Cardiac muscle cell (in vitro differentiated cells and primary cell): ENCODE data around the gene MTUS2. TPM values are rescaled to one million over a fixed set of nuclear protein-coding genes. Genes with fewer than 3 reads are reported as not detected.

Experiments
- DNase-seq, 2 donors: peaks; one replicate each; pipeline versions ENCODE4 v3.0.0 to v3.0.0-alpha.2; 2010 to 2017; ENCODE audit warnings: low read depth in 1 of 2, low spot score in 1 of 2
- H3K27ac ChIP-seq: fragments of 200-600 bp; sonication (generic); 2 replicates; pipeline ENCODE4 v1.5.1; 2016
- H3K27me3 ChIP-seq: fragments of 200-600 bp; sonication (generic); 2 replicates; pipeline ENCODE4 v1.6.0; 2016; ENCODE audit warnings: control low read depth
- H3K36me3 ChIP-seq: fragments of 200-600 bp; sonication (generic); 2 replicates; pipeline ENCODE4 v1.5.1; 2016; ENCODE audit warnings: control low read depth
- H3K4me1 ChIP-seq: fragments of 200-600 bp; sonication (generic); 2 replicates; pipeline ENCODE4 v1.8.1; 2017; ENCODE audit warnings: low read depth, mild to moderate bottlenecking, mixed run types
- H3K4me3 ChIP-seq: fragments of 200-600 bp; sonication (generic); 2 replicates; pipeline ENCODE4 v1.5.1; 2016; ENCODE audit warnings: mild to moderate bottlenecking
- H3K9me3 ChIP-seq: fragments of 200-600 bp; sonication (generic); 2 replicates; pipeline ENCODE4 v1.5.1; 2017; ENCODE audit warnings: low read depth, mild to moderate bottlenecking, control low read depth
- polyA plus RNA-seq: library from polyadenylated mRNA; unstranded; fragments of >200 nt; fragmentation: Nextera tagmentation; extraction: Ambion mirVana; gene quantifications from 2 replicates; pipeline ENCODE4 v1.2.1, GENCODE V29; 2016
- total RNA-seq: library from RNA; depleted of rRNA; stranded (reverse); fragments of >200 nt; gene quantifications from 2 replicates; pipeline ENCODE4 v1.2.3, GENCODE V29; 2016
- TF ChIP-seq, protein P1 (sequence below): IDR thresholded peaks from 2 replicates; pipeline ENCODE4 v1.5.1; 2012; ENCODE audit warnings: low read depth, mild to moderate bottlenecking, low read length

The MTUS2 gene
- total and polyA plus RNA-seq, 2 experiments from 2014 or later: 31.6 to 96.9 TPM

DNA sequence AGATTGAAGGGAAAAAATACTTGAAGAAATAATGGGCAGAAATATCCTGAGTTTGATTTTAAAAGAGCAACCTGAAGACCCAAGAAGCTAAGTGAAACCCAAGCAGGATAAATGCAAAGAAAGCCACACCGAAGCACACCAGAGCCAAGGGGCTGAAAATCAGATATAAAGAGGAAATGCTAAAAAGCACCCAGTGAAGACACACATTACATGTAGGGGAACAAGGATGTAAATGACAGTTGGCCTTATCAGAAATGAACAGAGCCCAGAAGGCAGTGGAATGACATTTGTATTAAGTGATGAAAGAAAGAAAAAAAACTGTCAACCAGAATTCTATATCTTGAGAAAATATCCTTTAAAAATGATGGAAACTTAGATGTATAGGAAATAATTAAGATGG lies 636.3 kb downstream of the MTUS2 start:
- no peaks in the 10 kb centered on the region for H3K9me3 ChIP-seq
- H3K27ac ChIP-seq: no peak overlapping the region
- H3K4me3 ChIP-seq: no peak overlapping the region
- TF ChIP-seq, protein P1, sequence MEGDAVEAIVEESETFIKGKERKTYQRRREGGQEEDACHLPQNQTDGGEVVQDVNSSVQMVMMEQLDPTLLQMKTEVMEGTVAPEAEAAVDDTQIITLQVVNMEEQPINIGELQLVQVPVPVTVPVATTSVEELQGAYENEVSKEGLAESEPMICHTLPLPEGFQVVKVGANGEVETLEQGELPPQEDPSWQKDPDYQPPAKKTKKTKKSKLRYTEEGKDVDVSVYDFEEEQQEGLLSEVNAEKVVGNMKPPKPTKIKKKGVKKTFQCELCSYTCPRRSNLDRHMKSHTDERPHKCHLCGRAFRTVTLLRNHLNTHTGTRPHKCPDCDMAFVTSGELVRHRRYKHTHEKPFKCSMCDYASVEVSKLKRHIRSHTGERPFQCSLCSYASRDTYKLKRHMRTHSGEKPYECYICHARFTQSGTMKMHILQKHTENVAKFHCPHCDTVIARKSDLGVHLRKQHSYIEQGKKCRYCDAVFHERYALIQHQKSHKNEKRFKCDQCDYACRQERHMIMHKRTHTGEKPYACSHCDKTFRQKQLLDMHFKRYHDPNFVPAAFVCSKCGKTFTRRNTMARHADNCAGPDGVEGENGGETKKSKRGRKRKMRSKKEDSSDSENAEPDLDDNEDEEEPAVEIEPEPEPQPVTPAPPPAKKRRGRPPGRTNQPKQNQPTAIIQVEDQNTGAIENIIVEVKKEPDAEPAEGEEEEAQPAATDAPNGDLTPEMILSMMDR: no peak
- H3K4me1 ChIP-seq: no peaks in the 10 kb centered on the region
- H3K36me3 ChIP-seq: no peaks in the 10 kb centered on the region
- H3K27me3 ChIP-seq: no peaks in the 10 kb centered on the region
- DNase-seq: no peak

DNA sequence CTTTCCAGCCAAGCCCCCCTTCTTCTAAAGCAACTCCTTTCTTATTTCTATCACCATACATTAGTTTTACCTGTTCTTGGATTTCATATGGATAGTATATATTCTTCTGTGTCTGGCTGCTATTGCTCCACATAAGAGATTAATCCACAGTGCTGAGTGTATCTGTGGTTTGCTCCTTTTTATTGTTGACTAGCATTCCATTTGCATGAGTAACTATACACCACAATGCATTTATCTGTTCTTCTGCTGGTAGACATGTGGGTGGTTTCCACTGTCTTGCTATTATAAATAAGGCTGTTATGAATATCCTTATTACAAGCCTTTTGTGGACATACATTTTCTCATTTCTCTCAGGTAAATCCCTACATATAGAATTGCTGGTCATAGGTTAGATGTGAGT lies 637.2 kb downstream of the MTUS2 start:
- Histone ChIP-seq H3K27ac (no peak overlapping the region), H3K9me3 (no peaks in the 10 kb centered on the region), H3K36me3 (no peaks in the 10 kb centered on the region), H3K4me3 (no peak overlapping the region), H3K27me3 (no peaks in the 10 kb centered on the region), H3K4me1 (no peaks in the 10 kb centered on the region)
- DNase-seq: peak in 1 of 2 donors; percentile 92
- TF ChIP-seq, protein P1: no peak

DNA sequence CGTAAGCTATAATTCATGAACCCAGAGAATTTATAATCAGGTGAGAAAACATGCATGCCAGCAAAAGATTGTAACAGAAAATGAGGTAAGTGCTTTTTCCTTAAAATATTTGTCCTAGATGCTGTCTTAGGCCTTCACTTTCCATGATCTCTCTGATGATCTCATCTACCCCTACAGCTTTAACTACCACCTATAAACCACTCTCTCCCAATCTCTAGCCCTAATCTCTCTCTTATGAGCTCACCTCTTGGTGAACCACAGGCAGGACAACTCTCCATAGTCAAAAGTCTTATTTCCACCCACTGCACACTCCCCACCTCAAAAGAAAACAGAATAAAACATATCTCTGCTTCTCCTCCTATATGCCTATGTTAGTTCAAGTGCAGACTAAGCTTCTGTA lies 638.3 kb downstream of the MTUS2 start:
- TF ChIP-seq, protein P1: no peak
- Histone ChIP-seq H3K36me3 (no peaks in the 10 kb centered on the region), H3K4me1 (no peaks in the 10 kb centered on the region), H3K27ac (no peak overlapping the region), H3K4me3 (no peak overlapping the region), H3K27me3 (no peaks in the 10 kb centered on the region), H3K9me3 (no peaks in the 10 kb centered on the region)
- DNase-seq: no peak

DNA sequence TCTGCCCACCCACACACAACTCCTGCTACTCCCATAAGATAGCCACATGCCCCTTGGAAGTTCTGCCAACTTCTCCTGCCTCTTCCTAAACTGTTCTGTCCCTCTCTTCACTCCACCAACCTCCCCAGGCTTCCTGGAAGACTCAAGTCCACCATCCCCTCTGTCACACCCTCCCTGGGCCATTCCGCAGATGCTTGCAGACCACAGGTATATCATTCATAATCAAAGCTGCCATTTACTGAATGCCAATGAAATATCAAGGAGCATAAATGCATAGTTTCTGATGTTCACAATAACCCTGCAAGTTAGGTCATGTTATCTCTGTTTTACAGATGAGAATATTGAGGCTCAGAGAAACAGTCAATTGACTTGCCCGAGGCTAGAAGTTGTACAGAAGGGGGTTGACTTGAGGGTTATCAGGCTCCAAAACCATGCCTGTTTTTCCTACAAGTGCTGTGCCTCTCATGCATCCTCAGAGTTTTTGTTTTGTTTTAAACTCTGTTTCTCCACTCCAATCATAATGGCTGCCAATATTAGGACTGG lies 639.7 kb downstream of the MTUS2 start:
- no peak overlapping the region for H3K4me3 ChIP-seq
- H3K36me3 ChIP-seq: no peaks in the 10 kb centered on the region
- H3K4me1 ChIP-seq: peaks cover 12% of the 10 kb centered on the region
- H3K9me3 ChIP-seq: no peaks in the 10 kb centered on the region
- TF ChIP-seq, protein P1: no peak
- H3K27ac ChIP-seq: no peak overlapping the region
- no peaks in the 10 kb centered on the region for H3K27me3 ChIP-seq
- no peak for DNase-seq

DNA sequence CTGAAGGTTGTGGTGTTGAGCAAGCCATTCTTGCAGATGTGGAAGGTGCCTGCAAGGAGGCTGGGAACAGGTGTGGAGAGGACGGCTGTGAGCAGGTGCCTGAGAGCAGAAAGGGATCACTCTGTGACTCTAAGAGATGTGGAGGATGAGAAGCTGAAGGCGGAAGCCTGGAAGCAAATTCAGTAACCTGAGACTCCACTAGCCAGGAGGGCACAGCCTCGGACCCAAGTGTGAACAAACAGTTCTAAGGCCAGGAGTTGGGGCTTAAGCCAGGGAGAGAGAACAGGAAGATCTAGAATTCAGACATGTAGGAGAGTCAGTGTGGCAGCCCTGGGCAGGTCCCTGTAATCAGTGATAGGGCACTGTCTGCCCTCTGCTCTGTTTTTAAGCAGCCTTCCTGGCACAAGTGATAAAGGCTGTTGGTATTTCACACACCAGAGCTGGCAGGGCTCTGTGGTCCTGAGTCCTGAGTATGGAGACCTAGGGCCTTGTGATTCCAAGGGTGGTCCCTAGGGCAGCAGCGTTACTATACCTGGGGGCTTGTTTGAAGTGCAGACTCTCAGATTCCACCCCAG lies 644.1 kb downstream of the MTUS2 start:
- TF ChIP-seq, protein P1: no peak
- Histone ChIP-seq H3K4me3 (no peak overlapping the region), H3K9me3 (no peaks in the 10 kb centered on the region), H3K4me1 (peaks cover 24% of the 10 kb centered on the region), H3K27me3 (no peaks in the 10 kb centered on the region), H3K27ac (peak overlapping the region; percentile 11), H3K36me3 (no peaks in the 10 kb centered on the region)
- DNase-seq: no peak
